Fibroblast of pulmonary artery (primary cell): ENCODE results near the gene PSMC3IP.

Experiments
- DNase-seq: peaks from one replicate; pipeline ENCODE4 v3.0.0-alpha.2; 2010; ENCODE audit warnings: low read depth
- H3K4me3 ChIP-seq: replicated peaks from 2 replicates; pipeline ENCODE4 v1.5.1; 2011; ENCODE audit warnings: low read depth, mild to moderate bottlenecking, control low read depth, low read length, moderate library complexity
- CTCF ChIP-seq: IDR thresholded peaks from 2 replicates; pipeline ENCODE4 v1.5.1; 2011; ENCODE audit warnings: mild to moderate bottlenecking, control low read depth, low read length, inconsistent platforms; ENCODE audit errors: missing control alignments

PSMC3IP gene

GRCh38 chr17:42584880-42585279 lies 7.4 kb upstream of the PSMC3IP start:
- DNase-seq: no peak
- no peak overlapping the region for H3K4me3 ChIP-seq
- no peak for TF ChIP-seq CTCF

GRCh38 chr17:42581744-42582270 lies 4.3 kb upstream of the PSMC3IP start:
- H3K4me3 ChIP-seq: no peak overlapping the region
- TF ChIP-seq CTCF: no peak
- no peak for DNase-seq

GRCh38 chr17:42579794-42580551 lies 2.4 kb upstream of the PSMC3IP start:
- TF ChIP-seq CTCF: no peak
- no peak for DNase-seq
- H3K4me3 ChIP-seq: no peak overlapping the region

- peak overlapping the region; percentile 68 for H3K4me3 ChIP-seq
- peak; percentile 78 for DNase-seq
- TF ChIP-seq CTCF: peak; percentile 77
These were observed 847 bp upstream of the PSMC3IP start for GRCh38 chr17:42578282-42578869.

GRCh38 chr17:42577140-42577531 lies 393 bp downstream of the PSMC3IP start:
- peak overlapping the region; percentile 68 for H3K4me3 ChIP-seq
- no peak for TF ChIP-seq CTCF
- no peak for DNase-seq

GRCh38 chr17:42574463-42574862 lies 3.1 kb downstream of the PSMC3IP start:
- no peak for TF ChIP-seq CTCF
- no peak for DNase-seq
- no peak overlapping the region for H3K4me3 ChIP-seq
